GM18508 (cell line): ENCODE measurements around the gene KIFBP.

Source experiments
- ATAC-seq: cut with Tn5 transposase; IDR thresholded peaks from one replicate; pipeline ENCODE4 v1.9.1; 2021; ENCODE audit warnings: moderate number of reproducible peaks; ENCODE audit not compliant: insufficient read depth, unreplicated experiment

The KIFBP gene

GRCh38 chr10:69047111-69047832 is 58.7 kb downstream of the KIFBP start:
- ATAC-seq = no peak

- no peak for ATAC-seq
These were observed 59.5 kb downstream of the KIFBP start for GRCh38 chr10:69048103-69048502.

GRCh38 chr10:69049566-69049961 is 61.0 kb downstream of the KIFBP start:
- ATAC-seq = no peak

GRCh38 chr10:69051303-69051702 is 62.7 kb downstream of the KIFBP start:
- no peak for ATAC-seq

- ATAC-seq = no peak
These were observed 63.3 kb downstream of the KIFBP start for GRCh38 chr10:69051710-69052487.

GRCh38 chr10:69052736-69053135 is 64.1 kb downstream of the KIFBP start:
- no peak for ATAC-seq

- no peak for ATAC-seq
These were observed 66.6 kb downstream of the KIFBP start for GRCh38 chr10:69055241-69055640.

GRCh38 chr10:69056129-69056528 is 67.5 kb downstream of the KIFBP start:
- ATAC-seq = no peak

GRCh38 chr10:69056536-69057260 is 68.1 kb downstream of the KIFBP start:
- no peak for ATAC-seq

GRCh38 chr10:69057261-69057950 is 68.8 kb downstream of the KIFBP start:
- no peak for ATAC-seq

GRCh38 chr10:69057951-69058297 is 69.3 kb downstream of the KIFBP start:
- no peak for ATAC-seq

- no peak for ATAC-seq
These were observed 71.7 kb downstream of the KIFBP start for GRCh38 chr10:69060127-69060798.

- ATAC-seq = peak; percentile 49
These were observed 72.9 kb downstream of the KIFBP start for GRCh38 chr10:69061305-69062161.

- ATAC-seq = no peak
These were observed 74.3 kb downstream of the KIFBP start for GRCh38 chr10:69062901-69063300.

- no peak for ATAC-seq
These were observed 76.2 kb downstream of the KIFBP start for GRCh38 chr10:69064762-69065328.

- peak; percentile 42 for ATAC-seq
These were observed 77.1 kb downstream of the KIFBP start for GRCh38 chr10:69065406-69066361.
